Adrenal gland (tissue), 12 donors: ENCODE measurements around the gene SWAP70. TPM values are rescaled to one million over a fixed set of nuclear protein-coding genes. Genes with fewer than 3 reads are reported as not detected.
"Not testable (repeated sequence)": the region's sequence is repeated elsewhere in the genome, so short reads cannot be mapped to it uniquely, and the experiment has no call there.

Source experiments
- DNase-seq, 7 donors: peaks; one replicate each; pipeline ENCODE4 v3.0.0-alpha.2; 2019 to 2020
- H3K27ac ChIP-seq, 5 donors: fragments of 200-600 bp; sonication (generic) in 4 of 5; 1 replicate in 3 of 5; 2 replicates in 2 of 5; pipeline versions ENCODE4 v1.5.1 to v1.8.0; 2016 to 2020; ENCODE audit warnings: mild to moderate bottlenecking in 1 of 5
- H3K27me3 ChIP-seq: fragments of 200-600 bp; 2 replicates; pipeline ENCODE4 v1.8.0; 2021
- H3K36me3 ChIP-seq, 2 donors: fragments of 200-600 bp; replicated peaks in 1 of 2; 1 replicate in 1 of 2; 2 replicates in 1 of 2; pipeline versions ENCODE4 v1.5.1 to v1.8.0; 2018 to 2022
- H3K4me1 ChIP-seq, 2 donors: fragments of 200-600 bp; replicated peaks in 1 of 2; 1 replicate in 1 of 2; 2 replicates in 1 of 2; pipeline versions ENCODE4 v1.5.1 to v1.8.0; 2018 to 2021
- H3K4me3 ChIP-seq, 4 donors: fragments of 200-600 bp; sonication (generic) in 3 of 4; one replicate each; pipeline ENCODE4 v1.5.1; 2016 to 2018
- H3K9me3 ChIP-seq, 3 donors: fragments of 200-600 bp; sonication (generic) in 1 of 3; replicated peaks in 1 of 3; 1 replicate in 2 of 3; 2 replicates in 1 of 3; pipeline versions ENCODE4 v1.5.1 to v1.8.0; 2016 to 2021
- CTCF ChIP-seq, 6 experiments: fragments of 450-650 bp in 4 of 6; fragments of 200-600 bp in 2 of 6; sonication (generic) in 1 of 6; IDR thresholded peaks; 1 replicate in 5 of 6; 2 replicates in 1 of 6; pipeline versions ENCODE4 v1.5.1 to v1.8.0; 2016 to 2021; ENCODE audit warnings: antibody characterized with exemption in 6 of 6, mild to moderate bottlenecking in 2 of 6, moderate library complexity in 1 of 6
- POLR2A ChIP-seq, 2 donors: fragments of 450-650 bp; IDR thresholded peaks; one replicate each; pipeline ENCODE4 v1.6.1; 2017; ENCODE audit warnings: antibody characterized with exemption in 2 of 2, mild to moderate bottlenecking in 2 of 2, moderate library complexity in 1 of 2
- WGBS, 4 donors: extraction: QIAGEN DNeasy Blood & Tissue Kit in 2 of 4; methylation state at CpG; one replicate each; pipeline versions ENCODE4 v1.1.5 to v1.1.7; 2013 to 2017; 5-methylcytosine and 5-hydroxymethylcytosine counted together
- intact Hi-C, 2 donors: fragments of 100-400 bp; cut with DNase I; formaldehyde crosslinking; loops; one replicate each; pipeline versions ENCODE4 v1.14.1 to v1.15.0; 2022 to 2023
- polyA plus RNA-seq, 3 donors: library from polyadenylated mRNA; stranded (reverse); fragments of 200-250 nt in 2 of 3; fragments of 350-450 nt in 1 of 3; fragmentation: Illumina TruSeq in 1 of 3; extraction: RNeasy Lipid Tissue Mini Kit (QIAGEN cat#74804) in 1 of 3; gene quantifications; one replicate each; pipeline ENCODE4 v1.2.3, GENCODE V29; 2013 to 2014
- total RNA-seq, 9 donors: library from RNA; depleted of rRNA in 4 of 9; stranded (reverse); fragments of >200 nt in 4 of 9; fragments of 120-200 nt in 1 of 9; fragmentation: NEBNext Ultra II Directional in 1 of 9; extraction: Animal tissue kit (Norgen Biotek cat#: 25700) in 1 of 9; gene quantifications; one replicate each; pipeline versions ENCODE4 v1.1.0 to v1.2.4, GENCODE V29; 2013 to 2023
- donor health status: healthy with polysubstance abuse.
- donor health status: Bipolar disorder and iron deficiency.
- donor health status: DM: yes; HTN: yes; CAD: no.
- donor health status: DM: no; HTN: no; CAD: no.
- donor health status: DM: no; HTN: no; CAD: no.
- donor health status: DM: yes; HTN: yes; CAD: no.

Gene SWAP70
- total and polyA plus RNA-seq, 12 donors = 6.5 to 23.5 (median 17.0) TPM

GRCh38 chr11:9703280-9703679 is 39.4 kb downstream of the SWAP70 start:
- no peak for DNase-seq
- peaks cover 0 to 10% of the 10 kb centered on the region in 2 donors for H3K4me1 ChIP-seq
- H3K27me3 ChIP-seq = no peaks in the 10 kb centered on the region
- H3K9me3 ChIP-seq = no peaks in the 10 kb centered on the region
- no peak for TF ChIP-seq POLR2A (IDR thresholded peaks at IDR 0.05)
- TF ChIP-seq CTCF (IDR thresholded peaks at IDR 0.05) = no peak
- intact Hi-C loops = no loop called here
- H3K4me3 ChIP-seq = no peak overlapping the region
- H3K36me3 ChIP-seq = no peaks in the 10 kb centered on the region
- H3K27ac ChIP-seq = peak overlapping the region in 1 of 5 donors; percentile 14
- WGBS, 4 donors = 71 to 80% (median 77%) methylated on average over 6 of the region's 6 CpGs

DNA sequence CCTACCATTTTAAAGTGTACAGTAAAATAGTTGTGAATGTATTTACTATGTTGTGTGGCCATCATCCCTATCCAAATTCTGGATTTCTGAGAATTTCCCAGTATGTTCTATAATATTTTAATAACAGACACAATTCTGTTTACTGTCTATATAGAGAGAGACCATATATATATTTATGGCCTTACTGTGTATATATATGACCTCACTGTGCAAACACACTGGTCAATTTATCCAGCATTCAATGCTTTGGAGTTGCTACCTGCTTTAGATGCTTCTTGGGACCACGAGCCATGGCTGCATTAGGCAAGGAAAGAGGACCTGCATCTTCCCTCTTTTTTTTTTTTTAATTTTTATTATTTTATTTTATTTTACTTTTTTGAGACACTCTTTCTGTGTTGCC is 40.2 kb downstream of the SWAP70 start:
- Histone ChIP-seq H3K9me3 (no peaks in the 10 kb centered on the region), H3K4me1 (peaks cover 0 to 13% of the 10 kb centered on the region in 2 donors), H3K27ac (no peak overlapping the region), H3K27me3 (no peaks in the 10 kb centered on the region), H3K36me3 (no peaks in the 10 kb centered on the region), H3K4me3 (no peak overlapping the region)
- no peak for TF ChIP-seq POLR2A (IDR thresholded peaks at IDR 0.05)
- no peak for TF ChIP-seq CTCF (IDR thresholded peaks at IDR 0.05)
- WGBS, 4 donors = 88 to 100% (median 96%) methylated on average over 1 of the region's 1 CpG
- DNase-seq = no peak
- intact Hi-C loops = no loop called here

- DNase-seq = no peak
- 92 to 99% (median 97%) methylated on average over 4 of the region's 4 CpGs for WGBS, 4 donors
- TF ChIP-seq POLR2A (IDR thresholded peaks at IDR 0.05) = no peak
- Histone ChIP-seq H3K4me3 (no peak overlapping the region), H3K9me3 (no peaks in the 10 kb centered on the region), H3K36me3 (no peaks in the 10 kb centered on the region), H3K27me3 (no peaks in the 10 kb centered on the region), H3K4me1 (peaks cover 0 to 13% of the 10 kb centered on the region in 2 donors), H3K27ac (no peak overlapping the region)
- intact Hi-C loops = no loop called here
Observed at GRCh38 chr11:9704620-9705019, 40.7 kb downstream of the SWAP70 start.

GRCh38 chr11:9705361-9705760 is 41.5 kb downstream of the SWAP70 start:
- H3K4me3 ChIP-seq, H3K9me3 ChIP-seq, H3K36me3 ChIP-seq, DNase-seq, intact Hi-C loops, H3K27me3 ChIP-seq, H3K27ac ChIP-seq: not testable (repeated sequence)
- peaks cover 0 to 13% of the 10 kb centered on the region in 2 donors for H3K4me1 ChIP-seq

- no peak overlapping the region for H3K4me3 ChIP-seq
- no peak overlapping the region for H3K27ac ChIP-seq
- H3K4me1 ChIP-seq = peaks cover 0 to 9% of the 10 kb centered on the region in 2 donors
Observed at GRCh38 chr11:9708544-9708943, 44.7 kb downstream of the SWAP70 start.

More at GRCh38 chr11:9708544-9708943, 44.7 kb downstream of the SWAP70 start:
- no peak for TF ChIP-seq CTCF (IDR thresholded peaks at IDR 0.05)
- WGBS, 4 donors = 97 to 100% (median 100%) methylated on average over 1 of the region's 1 CpG
- H3K27me3 ChIP-seq = no peaks in the 10 kb centered on the region
- DNase-seq = peak in 1 of 7 donors; percentile 22
- H3K36me3 ChIP-seq = no peaks in the 10 kb centered on the region
- intact Hi-C loops = no loop called here
- H3K9me3 ChIP-seq = no peaks in the 10 kb centered on the region
